GM12878 (cell line): ENCODE data around the gene HAP1. TPM values are rescaled to one million over a fixed set of nuclear protein-coding genes. Genes with fewer than 3 reads are reported as not detected.

ENCODE experiments used
- ATAC-seq: fragments of 200-7000 bp; cut with Tn5 transposase; 3 replicates; pipeline ENCODE4 v1.9.1; 2020; ENCODE audit warnings: mild to moderate bottlenecking, moderate library complexity
- BruUV-seq: library from RNA; stranded (reverse); fragments of 400-500 nt; replicated peaks from 2 replicates; lab custom pipeline; 2021; lab: Mats Ljungman, UMichigan
- CTCF ChIA-PET: fragments of 300-600 bp; sonication (Branson Sonifier 250); formaldehyde crosslinking; extraction: SDS; loops from one replicate; lab custom pipeline; 2021; ENCODE audit warnings: inconsistent platforms; lab: Yijun Ruan, JAX
- POLR2A ChIA-PET: fragments of 350-600 bp; formaldehyde crosslinking; extraction: SDS; loops from one replicate; lab custom pipeline; 2021; ENCODE audit warnings: inconsistent platforms; lab: Charles Lee
- RAD21 ChIA-PET: fragments of 300-600 bp; sonication (Branson Sonifier 250); formaldehyde crosslinking; loops from one replicate; lab custom pipeline; 2023; ENCODE audit warnings: antibody characterized with exemption; ENCODE audit not compliant: unreplicated experiment; lab: Charles Lee
- SMC1A ChIA-PET: fragments of 300-600 bp; sonication (Branson Sonifier 250); formaldehyde crosslinking; loops from one replicate; lab custom pipeline; 2023; ENCODE audit not compliant: unreplicated experiment, uncharacterized antibody; lab: Charles Lee
- DNase-seq: peaks from one replicate; pipeline ENCODE4 v3.0.0-alpha.2; 2011; ENCODE audit warnings: low read depth, low spot score
- FAIRE-seq: peaks from 3 replicates; lab custom pipeline; 2011; peaks lifted over from hg19 to GRCh38; lab: Jason Lieb, UNC
- H2AFZ ChIP-seq: 2 replicates; pipeline ENCODE4 v1.6.0; 2011; ENCODE audit warnings: low read depth, low read length, control low read depth; ENCODE audit not compliant: control insufficient read depth
- H3K27ac ChIP-seq: 2 replicates; pipeline ENCODE4 v1.5.1; 2011; ENCODE audit warnings: control low read depth; ENCODE audit not compliant: control insufficient read depth, insufficient read depth
- H3K27me3 ChIP-seq, 2 experiments: replicated peaks in 1 of 2; 2 replicates each; pipeline versions ENCODE4 v1.6.0 to v1.6.1; 2011; ENCODE audit warnings: low read length in 1 of 2; ENCODE audit not compliant: control insufficient read depth in 2 of 2, insufficient read depth in 2 of 2
- H3K36me3 ChIP-seq, 2 experiments: 2 replicates each; pipeline ENCODE4 v1.5.1; 2011; ENCODE audit warnings: low read length in 1 of 2; ENCODE audit not compliant: control insufficient read depth in 2 of 2, insufficient read depth in 2 of 2
- H3K4me1 ChIP-seq: 2 replicates; pipeline ENCODE4 v1.6.1; 2011; ENCODE audit warnings: mild to moderate bottlenecking, low read length, moderate library complexity, mixed read lengths; ENCODE audit not compliant: control insufficient read depth, insufficient read depth
- H3K4me2 ChIP-seq: 2 replicates; pipeline ENCODE4 v1.6.0; 2011; ENCODE audit warnings: control low read depth; ENCODE audit not compliant: control insufficient read depth, insufficient read depth
- H3K4me3 ChIP-seq: fragments of 200-600 bp; sonication (generic); 2 replicates; pipeline ENCODE4 v1.5.1; 2016
- H3K79me2 ChIP-seq: 2 replicates; pipeline ENCODE4 v1.6.0; 2011; ENCODE audit warnings: low read length; ENCODE audit not compliant: control insufficient read depth, insufficient read depth
- H3K9ac ChIP-seq: 2 replicates; pipeline ENCODE4 v1.8.0; 2011; ENCODE audit warnings: low read length, control low read depth, mixed read lengths; ENCODE audit not compliant: control insufficient read depth, insufficient read depth
- H3K9me3 ChIP-seq: replicated peaks from 3 replicates; pipeline ENCODE4 v1.5.1; 2011; ENCODE audit warnings: mild to moderate bottlenecking, low read length; ENCODE audit not compliant: control insufficient read depth, insufficient read depth
- H4K20me1 ChIP-seq: 2 replicates; pipeline ENCODE4 v1.6.0; 2011; ENCODE audit not compliant: control insufficient read depth, insufficient read depth
- BACH1 ChIP-seq: fragments of 450-650 bp; IDR thresholded peaks from 2 replicates; pipeline ENCODE4 v1.6.1; 2017; ENCODE audit warnings: mild to moderate bottlenecking, borderline replicate concordance
- BHLHE40 ChIP-seq, 2 experiments: fragments of 450-650 bp in 1 of 2; IDR thresholded peaks; 2 replicates each; pipeline ENCODE4 v1.6.1; 2011 to 2017; ENCODE audit warnings: low read depth in 2 of 2, borderline replicate concordance in 1 of 2, improper control_type of control experiment in 1 of 2, low read length in 1 of 2, mild to moderate bottlenecking in 1 of 2
- CREM ChIP-seq: IDR thresholded peaks from 2 replicates; pipeline ENCODE4 v1.6.1; 2014; ENCODE audit warnings: antibody characterized with exemption, low read depth
- CTCF ChIP-seq, 3 experiments: IDR thresholded peaks in 2 of 3; conservative IDR thresholded peaks in 1 of 3; 2 replicates each; pipeline ENCODE4 v1.5.1; 2011; ENCODE audit warnings: low read depth in 3 of 3, low read length in 3 of 3, mild to moderate bottlenecking in 3 of 3, control low read depth in 2 of 3, moderate library complexity in 2 of 3, inconsistent platforms in 1 of 3, mixed read lengths in 1 of 3; ENCODE audit not compliant: control insufficient read depth in 2 of 3, insufficient read depth in 1 of 3; ENCODE audit errors: extremely low read depth in 1 of 3
- DPF2 ChIP-seq: fragments of 450-650 bp; IDR thresholded peaks from 2 replicates; pipeline ENCODE4 v1.6.1; 2017; ENCODE audit warnings: mild to moderate bottlenecking
- HDAC2 ChIP-seq: fragments of 200-600 bp; sonication (generic); IDR thresholded peaks from 2 replicates; pipeline ENCODE4 v1.6.1; 2017
- IRF4 ChIP-seq: IDR thresholded peaks from 2 replicates; pipeline ENCODE4 v1.6.1; 2011; ENCODE audit warnings: low read depth, low read length
- JUNB ChIP-seq: IDR thresholded peaks from 2 replicates; pipeline ENCODE4 v1.6.1; 2016; ENCODE audit warnings: antibody characterized with exemption, mild to moderate bottlenecking
- NBN ChIP-seq: fragments of 450-650 bp; IDR thresholded peaks from 2 replicates; pipeline ENCODE4 v1.6.1; 2016
- NFXL1 ChIP-seq: fragments of 450-650 bp; IDR thresholded peaks from 2 replicates; pipeline ENCODE4 v1.6.1; 2017; ENCODE audit warnings: antibody characterized with exemption, mild to moderate bottlenecking, borderline replicate concordance
- NFYA ChIP-seq: IDR thresholded peaks from 2 replicates; pipeline ENCODE4 v1.6.1; 2011; ENCODE audit warnings: low read depth, mild to moderate bottlenecking, low read length, improper control_type of control experiment, borderline replicate concordance
- PAX8 ChIP-seq: fragments of 450-650 bp; IDR thresholded peaks from 2 replicates; pipeline ENCODE4 v1.6.1; 2017; ENCODE audit warnings: mild to moderate bottlenecking, moderate library complexity
- SREBF1 ChIP-seq: IDR thresholded peaks from 2 replicates; pipeline ENCODE4 v1.6.1; 2012; ENCODE audit warnings: mild to moderate bottlenecking, low read length
- SRF ChIP-seq, 2 experiments: IDR thresholded peaks; 2 replicates each; pipeline ENCODE4 v1.6.1; 2011; ENCODE audit warnings: low read depth in 2 of 2, low read length in 2 of 2, mild to moderate bottlenecking in 1 of 2, moderate library complexity in 1 of 2
- ZZZ3 ChIP-seq: IDR thresholded peaks from 2 replicates; pipeline ENCODE4 v1.6.1; 2011; ENCODE audit warnings: low read depth; ENCODE audit not compliant: control insufficient read depth, insufficient read length
- WGBS: methylation state at CpG from one replicate; pipeline ENCODE4 v1.1.6; 2016; ENCODE audit warnings: low lambda C conversion rate; ENCODE audit not compliant: insufficient replicate concordance, insufficient coverage; ENCODE audit errors: missing lambda C conversion rate; 5-methylcytosine and 5-hydroxymethylcytosine counted together
- in situ Hi-C: fragments of 300-500 bp; cut with MboI; formaldehyde crosslinking; loops from 9 replicates; pipeline ENCODE4 v1.14.3; 2018; ENCODE audit warnings: mixed read lengths
- intact Hi-C: fragments of 100-400 bp; cut with micrococcal nuclease; formaldehyde crosslinking; loops from one replicate; pipeline ENCODE4 v1.14.2; 2022; ENCODE audit not compliant: unreplicated experiment
- polyA plus RNA-seq, 11 experiments: library from polyadenylated mRNA; depleted of rRNA in 4 of 11; unstranded in 6 of 11; stranded (reverse) in 5 of 11; fragments of >200 nt; fragmentation: Nextera tagmentation in 4 of 11; fragmentation: Illumina TruSeq in 1 of 11; extraction: Ambion mirVana in 4 of 11; extraction: Trizol in 1 of 11; gene quantifications; 1 replicate in 1 of 11; 2 replicates in 10 of 11; pipeline versions ENCODE4 v1.2.1 to v1.2.3, GENCODE V29; 2011 to 2016; ENCODE audit warnings: inconsistent platforms in 2 of 11, missing spikeins in 2 of 11, low read depth in 1 of 11
- total RNA-seq, 4 experiments: library from RNA; depleted of rRNA in 3 of 4; stranded (reverse); fragments of >200 nt in 3 of 4; fragmentation: Illumina TruSeq in 1 of 4; extraction: Trizol in 1 of 4; gene quantifications; 2 replicates each; pipeline versions ENCODE4 v1.2.1 to v1.2.3, GENCODE V29; 2013 to 2021
- TF ChIP-seq, protein P1 (sequence below): fragments of 450-650 bp; IDR thresholded peaks from 2 replicates; pipeline ENCODE4 v1.6.1; 2017; ENCODE audit warnings: low read depth, mild to moderate bottlenecking, moderate library complexity

Gene HAP1
- total and polyA plus RNA-seq, 10 of the 15 experiments (the other 5 are each of a cell fraction or from before 2014, with no cell fraction given), result not detected

- DNase-seq, result no peak
- H3K27me3 ChIP-seq, result no peaks in the 10 kb centered on the region
- POLR2A ChIA-PET, result no interaction called here
- CTCF ChIA-PET, result no interaction called here
- no peak for TF ChIP-seq NFYA
- no peak for TF ChIP-seq SRF (IDR thresholded peaks at IDR 0.05; ENCODE audit: low read depth in 2 of 2, low read length in 2 of 2)
- TF ChIP-seq HDAC2, result no peak
- TF ChIP-seq, all 136 proteins: peak for 0
- Histone ChIP-seq H3K4me1 (no peaks in the 10 kb centered on the region), H3K27ac (no peak overlapping the region), H3K9me3 (no peaks in the 10 kb centered on the region), H3K4me2 (no peak overlapping the region), H3K9ac (no peak overlapping the region), H4K20me1 (no peaks in the 10 kb centered on the region), H3K4me3 (no peak overlapping the region), H2AFZ (no peak overlapping the region), H3K36me3 (peaks cover 0 to 8% of the 10 kb centered on the region in 2 experiments; a peak in 2 of 4 replicates), H3K79me2 (no peaks in the 10 kb centered on the region)
- WGBS, result 19% methylated on average over 9 of the region's 9 CpGs
- SMC1A ChIA-PET, result no interaction called here
- ATAC-seq, result no peak
- in situ Hi-C loops, result no loop called here
- intact Hi-C loops, result no loop called here
- BruUV-seq, result no TSS peak
- FAIRE-seq, result no peak
- RAD21 ChIA-PET, result no interaction called here
These were observed 24.2 kb upstream of the HAP1 start for GRCh38 chr17:41758601-41759000.

GRCh38 chr17:41754066-41754465 is 19.6 kb upstream of the HAP1 start:
- 58% methylated on average over 11 of the region's 12 CpGs for WGBS
- no peaks in the 10 kb centered on the region for H4K20me1 ChIP-seq
- H3K27me3 ChIP-seq, result no peaks in the 10 kb centered on the region
- in situ Hi-C loops (no loop called here), intact Hi-C loops (no loop called here)
- no peak overlapping the region for H3K9ac ChIP-seq
- ATAC-seq (no peak), FAIRE-seq (no peak), DNase-seq (no peak)
- ChIA-PET CTCF (no interaction called here), POLR2A (interaction anchor here (0.5 to 0.6 kb wide), 3 partner anchors 12 to 370 kb away, joined by 4 to 6 read pairs (median 4); no protein-coding TSS in a partner anchor), SMC1A (no interaction called here), RAD21 (no interaction called here)
- H3K4me3 ChIP-seq, result no peak overlapping the region
- H3K36me3 ChIP-seq, result peaks cover 0 to 2% of the 10 kb centered on the region in 2 experiments; a peak in 2 of 4 replicates
- no peaks in the 10 kb centered on the region for H3K9me3 ChIP-seq
- no peak overlapping the region for H2AFZ ChIP-seq
- H3K4me2 ChIP-seq, result no peak overlapping the region
- no peak overlapping the region for H3K27ac ChIP-seq
- H3K4me1 ChIP-seq, result no peaks in the 10 kb centered on the region
- no TSS peak for BruUV-seq
- TF ChIP-seq CTCF (IDR thresholded peaks at IDR 0.05 in 2 of 3, conservative IDR thresholded peaks at IDR 0.05 in 1 of 3; ENCODE audit: control insufficient read depth in 2 of 3, extremely low read depth in 1 of 3, insufficient read depth in 1 of 3, low read depth in 3 of 3, low read length in 3 of 3), result no peak
- TF ChIP-seq SREBF1, result no peak
- no peak for TF ChIP-seq NFXL1
- TF ChIP-seq BHLHE40 (IDR thresholded peaks at IDR 0.05; ENCODE audit: borderline replicate concordance in 1 of 2, low read depth in 2 of 2, low read length in 1 of 2), result no peak
- TF ChIP-seq, protein P1, sequence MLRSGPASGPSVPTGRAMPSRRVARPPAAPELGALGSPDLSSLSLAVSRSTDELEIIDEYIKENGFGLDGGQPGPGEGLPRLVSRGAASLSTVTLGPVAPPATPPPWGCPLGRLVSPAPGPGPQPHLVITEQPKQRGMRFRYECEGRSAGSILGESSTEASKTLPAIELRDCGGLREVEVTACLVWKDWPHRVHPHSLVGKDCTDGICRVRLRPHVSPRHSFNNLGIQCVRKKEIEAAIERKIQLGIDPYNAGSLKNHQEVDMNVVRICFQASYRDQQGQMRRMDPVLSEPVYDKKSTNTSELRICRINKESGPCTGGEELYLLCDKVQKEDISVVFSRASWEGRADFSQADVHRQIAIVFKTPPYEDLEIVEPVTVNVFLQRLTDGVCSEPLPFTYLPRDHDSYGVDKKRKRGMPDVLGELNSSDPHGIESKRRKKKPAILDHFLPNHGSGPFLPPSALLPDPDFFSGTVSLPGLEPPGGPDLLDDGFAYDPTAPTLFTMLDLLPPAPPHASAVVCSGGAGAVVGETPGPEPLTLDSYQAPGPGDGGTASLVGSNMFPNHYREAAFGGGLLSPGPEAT, result no peak
- TF ChIP-seq NBN, result no peak
- TF ChIP-seq CREM, result no peak
- no peak for TF ChIP-seq ZZZ3
- no peak for TF ChIP-seq PAX8
- no peak for TF ChIP-seq JUNB
- TF ChIP-seq BACH1, result no peak
- TF ChIP-seq DPF2, result no peak
- no peak for TF ChIP-seq IRF4
- H3K79me2 ChIP-seq, result no peaks in the 10 kb centered on the region
